ENCODE measurements around the gene PSMB11.
"Not testable (repeated sequence)": the region's sequence is repeated elsewhere in the genome, so short reads cannot be mapped to it uniquely, and the experiment has no call there.

Gene PSMB11

GRCh38 chr14:23042162-23042965, at the start of gene PSMB11:
Gene PSMB11, plus strand, starts transcription at chr14:23042212. Its CDS starts 14 bp downstream, at chr14:23042226.
- DNase-seq (ENCODE audit: low read depth) = no peak

- DNase-seq (ENCODE audit: low read depth) = no peak
Measured at GRCh38 chr14:22993517-22993916, 48.5 kb upstream of the PSMB11 start.

GRCh38 chr14:22994762-22995275, 47.2 kb upstream of the PSMB11 start:
- DNase-seq (ENCODE audit: low read depth) = no peak

- no peak for DNase-seq (ENCODE audit: low read depth)
Measured at GRCh38 chr14:22995889-22996625, 46.0 kb upstream of the PSMB11 start.

GRCh38 chr14:22996768-22997654, 45.0 kb upstream of the PSMB11 start:
- DNase-seq (ENCODE audit: low read depth) = no peak

- no peak for DNase-seq (ENCODE audit: low read depth)
Measured at GRCh38 chr14:22997676-22998323, 44.2 kb upstream of the PSMB11 start.

- DNase-seq (ENCODE audit: low read depth) = no peak
Measured at GRCh38 chr14:22998329-22999012, 43.5 kb upstream of the PSMB11 start.

- no peak for DNase-seq (ENCODE audit: low read depth)
Measured at GRCh38 chr14:23000860-23001259, 41.2 kb upstream of the PSMB11 start.

- no peak for DNase-seq (ENCODE audit: low read depth)
Measured at GRCh38 chr14:23002592-23002991, 39.4 kb upstream of the PSMB11 start.

GRCh38 chr14:23004274-23004673, 37.7 kb upstream of the PSMB11 start:
- not testable (repeated sequence) for DNase-seq (ENCODE audit: low read depth)

- DNase-seq (ENCODE audit: low read depth) = no peak
Measured at GRCh38 chr14:23005451-23006187, 36.4 kb upstream of the PSMB11 start.

- DNase-seq (ENCODE audit: low read depth) = no peak
Measured at GRCh38 chr14:23006188-23006534, 35.9 kb upstream of the PSMB11 start.

GRCh38 chr14:23006544-23007419, 35.2 kb upstream of the PSMB11 start:
- peak; percentile 96 for DNase-seq (ENCODE audit: low read depth)

GRCh38 chr14:23008831-23009230, 33.2 kb upstream of the PSMB11 start:
- no peak for DNase-seq (ENCODE audit: low read depth)

- no peak for DNase-seq (ENCODE audit: low read depth)
Measured at GRCh38 chr14:23009483-23009938, 32.5 kb upstream of the PSMB11 start.

GRCh38 chr14:23009939-23010726, 31.9 kb upstream of the PSMB11 start, which contains the start of gene C14orf93:
Gene C14orf93, minus strand, starts transcription at chr14:23010143. Its CDS starts 11,120 bp downstream, at chr14:22999023.
- DNase-seq (ENCODE audit: low read depth) = peak; percentile 76

GRCh38 chr14:23013054-23013748, 28.8 kb upstream of the PSMB11 start:
- no peak for DNase-seq (ENCODE audit: low read depth)

GRCh38 chr14:23013749-23014054, 28.3 kb upstream of the PSMB11 start:
- not testable (repeated sequence) for DNase-seq (ENCODE audit: low read depth)
